K562 treated with DMSO at 1 percent for 24 hours (cell line): ENCODE measurements around the gene HDAC6. TPM values are rescaled to one million over a fixed set of nuclear protein-coding genes. Genes with fewer than 3 reads are reported as not detected.

ENCODE experiments used
- total RNA-seq: library from RNA; unstranded; fragments of 300-600 nt; gene quantifications from 2 replicates; pipeline ENCODE4 v1.2.3, GENCODE V29; 2022; ENCODE audit warnings: low read depth; ENCODE audit not compliant: insufficient read depth

Gene HDAC6
- total RNA-seq = 86.8 and 94.8 TPM in 2 replicates

GRCh38 chrX:48801280-48802088 is at the start of gene HDAC6:
Gene HDAC6 (plus strand): TSS chrX:48802067. CDS start chrX:48802693, 626 bp downstream.

GRCh38 chrX:48761674-48762471 is 40.0 kb upstream of the HDAC6 start, which contains the start of gene GLOD5:
Gene GLOD5 (plus strand): TSS chrX:48761747. CDS start chrX:48761791, 44 bp downstream.

GRCh38 chrX:48786341-48786800 is 15.5 kb upstream of the HDAC6 start, which contains the start of gene GATA1:
Gene GATA1 (plus strand): TSS chrX:48786590. CDS start chrX:48791110, 4,520 bp downstream.

GRCh38 chrX:48826135-48826875 is 24.4 kb downstream of the HDAC6 start, which contains the start of gene ERAS:
Gene ERAS (plus strand): TSS chrX:48826513. CDS start chrX:48829124, 2,611 bp downstream.

GRCh38 chrX:48835524-48836329 is 33.9 kb downstream of the HDAC6 start, which contains the start of gene PCSK1N:
Gene PCSK1N (minus strand): TSS chrX:48835610. CDS start chrX:48835532, 78 bp downstream.

Other genes with a start within 250 kb of the HDAC6 start
- 60.6 and 67.0 TPM in 2 replicates for gene RBM3, start 227.6 kb upstream of the HDAC6 start, total RNA-seq
- 93.9 and 94.4 TPM in 2 replicates for gene WDR13, start 204.6 kb upstream of the HDAC6 start, total RNA-seq
- gene WAS, start 118.3 kb upstream of the HDAC6 start, total RNA-seq = 20.6 and 24.7 TPM in 2 replicates
- 39.3 and 40.4 TPM in 2 replicates for gene SUV39H1, start 105.3 kb upstream of the HDAC6 start, total RNA-seq
- gene GLOD5, start 40.3 kb upstream of the HDAC6 start, total RNA-seq = 4.7 and 5.4 TPM in 2 replicates
- 119 and 140 TPM in 2 replicates for gene GATA1, start 15.5 kb upstream of the HDAC6 start, total RNA-seq
- 0.47 TPM in 1 of 2 replicates, not detected in the other for gene ERAS, start 24.4 kb downstream of the HDAC6 start, total RNA-seq
- 0.83 and 1.0 TPM in 2 replicates for gene PCSK1N, start 33.5 kb downstream of the HDAC6 start, total RNA-seq
- gene TIMM17B, start 95.7 kb downstream of the HDAC6 start, total RNA-seq = 291 and 301 TPM in 2 replicates
- 255 and 262 TPM in 2 replicates for gene PQBP1, start 95.9 kb downstream of the HDAC6 start, total RNA-seq
- gene SLC35A2, start 109.6 kb downstream of the HDAC6 start, total RNA-seq = 46.8 and 64.8 TPM in 2 replicates
- gene PIM2, start 117.0 kb downstream of the HDAC6 start, total RNA-seq = 235 and 254 TPM in 2 replicates
- gene OTUD5, start 155.5 kb downstream of the HDAC6 start, total RNA-seq = 98.8 and 105 TPM in 2 replicates
- 4.6 and 5.6 TPM in 2 replicates for gene KCND1, start 169.8 kb downstream of the HDAC6 start, total RNA-seq
- gene GRIPAP1, start 200.2 kb downstream of the HDAC6 start, total RNA-seq = 36.8 and 37.5 TPM in 2 replicates
- 51.1 and 52.9 TPM in 2 replicates for gene TFE3, start 241.3 kb downstream of the HDAC6 start, total RNA-seq